Duodenal mucosa (tissue), 2 donors: ENCODE results near the gene DDX18.

Source experiments
- H3K27ac ChIP-seq: one replicate; pipeline ENCODE4 v1.7.0; 2013; ENCODE audit warnings: low read depth, low read length
- H3K27me3 ChIP-seq, 2 donors: one replicate each; pipeline ENCODE4 v1.7.0; 2013; ENCODE audit warnings: low read length in 2 of 2, control low read depth in 1 of 2; ENCODE audit not compliant: insufficient read depth in 2 of 2, control insufficient read depth in 1 of 2
- H3K36me3 ChIP-seq, 2 donors: one replicate each; pipeline ENCODE4 v1.7.0; 2013; ENCODE audit warnings: low read length in 2 of 2, control low read depth in 1 of 2; ENCODE audit not compliant: insufficient read depth in 2 of 2, control insufficient read depth in 1 of 2
- H3K4me1 ChIP-seq, 2 donors: one replicate each; pipeline ENCODE4 v1.7.0; 2013; ENCODE audit warnings: low read length in 2 of 2, control low read depth in 1 of 2; ENCODE audit not compliant: insufficient read depth in 2 of 2, control insufficient read depth in 1 of 2
- H3K4me3 ChIP-seq, 2 donors: one replicate each; pipeline ENCODE4 v1.7.0; 2013; ENCODE audit warnings: low read length in 2 of 2, low read depth in 1 of 2
- H3K9ac ChIP-seq, 2 donors: one replicate each; pipeline ENCODE4 v1.7.0; 2013; ENCODE audit warnings: low read length in 2 of 2, low read depth in 1 of 2
- H3K9me3 ChIP-seq, 2 donors: one replicate each; pipeline ENCODE4 v1.7.0; 2013; ENCODE audit warnings: low read length in 2 of 2, control low read depth in 1 of 2; ENCODE audit not compliant: control insufficient read depth in 1 of 2

Gene DDX18

GRCh38 chr2:117854610-117855009 lies 40.1 kb downstream of the DDX18 start:
- peaks cover 6 to 7% of the 10 kb centered on the region in 2 donors for H3K27me3 ChIP-seq
- H3K36me3 ChIP-seq, result no peaks in the 10 kb centered on the region

GRCh38 chr2:117855886-117856285 lies 41.4 kb downstream of the DDX18 start:
- H3K9ac ChIP-seq, result no peak overlapping the region
- no peak overlapping the region for H3K27ac ChIP-seq
- no peak overlapping the region for H3K4me3 ChIP-seq
- peaks cover 3 to 9% of the 10 kb centered on the region in 2 donors for H3K27me3 ChIP-seq
- H3K9me3 ChIP-seq, result no peaks in the 10 kb centered on the region
- H3K36me3 ChIP-seq, result no peaks in the 10 kb centered on the region
- no peaks in the 10 kb centered on the region for H3K4me1 ChIP-seq

More at GRCh38 chr2:117854610-117855009, 40.1 kb downstream of the DDX18 start:
- H3K4me3 ChIP-seq, result no peak overlapping the region
- H3K9me3 ChIP-seq, result no peaks in the 10 kb centered on the region
- no peak overlapping the region for H3K9ac ChIP-seq
- no peak overlapping the region for H3K27ac ChIP-seq
- peaks cover 0 to 4% of the 10 kb centered on the region in 2 donors for H3K4me1 ChIP-seq

GRCh38 chr2:117856415-117857210 lies 42.1 kb downstream of the DDX18 start:
- Histone ChIP-seq H3K4me1 (no peaks in the 10 kb centered on the region), H3K36me3 (no peaks in the 10 kb centered on the region), H3K27me3 (peaks cover 3 to 5% of the 10 kb centered on the region in 2 donors), H3K27ac (no peak overlapping the region), H3K9me3 (no peaks in the 10 kb centered on the region), H3K4me3 (no peak overlapping the region), H3K9ac (no peak overlapping the region)

GRCh38 chr2:117858336-117858735 lies 43.8 kb downstream of the DDX18 start:
- H3K9ac ChIP-seq, result no peak overlapping the region
- H3K4me1 ChIP-seq, result no peaks in the 10 kb centered on the region
- no peaks in the 10 kb centered on the region for H3K9me3 ChIP-seq
- H3K27ac ChIP-seq, result no peak overlapping the region
- no peaks in the 10 kb centered on the region for H3K36me3 ChIP-seq
- H3K4me3 ChIP-seq, result no peak overlapping the region
- H3K27me3 ChIP-seq, result peaks cover 0 to 3% of the 10 kb centered on the region in 2 donors

GRCh38 chr2:117858892-117859531 lies 44.5 kb downstream of the DDX18 start:
- H3K4me3 ChIP-seq, result no peak overlapping the region

GRCh38 chr2:117859532-117859911 lies 45.0 kb downstream of the DDX18 start:
- Histone ChIP-seq H3K9ac (no peak overlapping the region), H3K4me1 (no peaks in the 10 kb centered on the region), H3K9me3 (no peaks in the 10 kb centered on the region), H3K4me3 (no peak overlapping the region), H3K27ac (no peak overlapping the region), H3K36me3 (no peaks in the 10 kb centered on the region), H3K27me3 (peaks cover 0 to 3% of the 10 kb centered on the region in 2 donors)

More at GRCh38 chr2:117858892-117859531, 44.5 kb downstream of the DDX18 start:
- no peaks in the 10 kb centered on the region for H3K9me3 ChIP-seq
- no peaks in the 10 kb centered on the region for H3K36me3 ChIP-seq
- H3K27me3 ChIP-seq, result peaks cover 0 to 3% of the 10 kb centered on the region in 2 donors
- no peak overlapping the region for H3K27ac ChIP-seq
- H3K4me1 ChIP-seq, result no peaks in the 10 kb centered on the region
- H3K9ac ChIP-seq, result no peak overlapping the region

- H3K27me3 ChIP-seq, result peaks cover 0 to 3% of the 10 kb centered on the region in 2 donors
- H3K36me3 ChIP-seq, result no peaks in the 10 kb centered on the region
- no peak overlapping the region for H3K4me3 ChIP-seq
These were observed 45.6 kb downstream of the DDX18 start for GRCh38 chr2:117859924-117860647.

GRCh38 chr2:117862459-117862858 lies 48.0 kb downstream of the DDX18 start:
- no peak overlapping the region for H3K9ac ChIP-seq
- H3K4me1 ChIP-seq, result no peaks in the 10 kb centered on the region
- H3K36me3 ChIP-seq, result no peaks in the 10 kb centered on the region
- no peak overlapping the region for H3K4me3 ChIP-seq
- no peaks in the 10 kb centered on the region for H3K9me3 ChIP-seq
- peaks cover 0 to 3% of the 10 kb centered on the region in 2 donors for H3K27me3 ChIP-seq
- H3K27ac ChIP-seq, result no peak overlapping the region

More at GRCh38 chr2:117859924-117860647, 45.6 kb downstream of the DDX18 start:
- Histone ChIP-seq H3K9ac (no peak overlapping the region), H3K9me3 (no peaks in the 10 kb centered on the region), H3K4me1 (no peaks in the 10 kb centered on the region), H3K27ac (no peak overlapping the region)

- no peaks in the 10 kb centered on the region for H3K36me3 ChIP-seq
- no peaks in the 10 kb centered on the region for H3K4me1 ChIP-seq
- no peak overlapping the region for H3K4me3 ChIP-seq
These were observed 61.3 kb downstream of the DDX18 start for GRCh38 chr2:117875786-117876185.

GRCh38 chr2:117879003-117879402 lies 64.5 kb downstream of the DDX18 start:
- Histone ChIP-seq H3K4me1 (no peaks in the 10 kb centered on the region), H3K9ac (no peak overlapping the region), H3K27ac (no peak overlapping the region), H3K4me3 (no peak overlapping the region), H3K36me3 (no peaks in the 10 kb centered on the region), H3K27me3 (no peaks in the 10 kb centered on the region), H3K9me3 (no peaks in the 10 kb centered on the region)

More at GRCh38 chr2:117875786-117876185, 61.3 kb downstream of the DDX18 start:
- Histone ChIP-seq H3K27me3 (no peaks in the 10 kb centered on the region), H3K27ac (no peak overlapping the region), H3K9me3 (no peaks in the 10 kb centered on the region), H3K9ac (no peak overlapping the region)
